IMR-90 (cell line): ENCODE measurements around the gene SDC1. TPM values are rescaled to one million over a fixed set of nuclear protein-coding genes. Genes with fewer than 3 reads are reported as not detected.

ENCODE experiments used
- ATAC-seq: fragments of 200-7000 bp; cut with Tn5 transposase; 2 replicates; pipeline ENCODE4 v1.9.1; 2020; ENCODE audit warnings: low read depth, mild to moderate bottlenecking, moderate library complexity
- BruUV-seq: library from RNA; stranded (reverse); fragments of 400-500 nt; replicated peaks from 2 replicates; lab custom pipeline; 2021; lab: Mats Ljungman, UMichigan
- CTCF ChIA-PET: fragments of 300-600 bp; formaldehyde crosslinking; extraction: SDS; loops from one replicate; lab custom pipeline; 2021; ENCODE audit warnings: antibody characterized with exemption; lab: Yijun Ruan, JAX
- POLR2A ChIA-PET: fragments of 300-600 bp; sonication (Branson Sonifier 250); formaldehyde crosslinking; loops from one replicate; lab custom pipeline; 2022; ENCODE audit warnings: antibody characterized with exemption; ENCODE audit not compliant: unreplicated experiment; lab: Charles Lee
- DNase-seq: peaks from one replicate; pipeline ENCODE4 v3.0.0; 2013
- H2AFZ ChIP-seq: replicated peaks from 2 replicates; pipeline ENCODE3; 2013; ENCODE audit warnings: low read length, mild to moderate bottlenecking; ENCODE audit not compliant: poor library complexity
- H2AK5ac ChIP-seq: 2 replicates; pipeline ENCODE4 v1.6.1; 2013; ENCODE audit warnings: low read depth, low read length, inconsistent platforms
- H2AK9ac ChIP-seq: replicated peaks from 2 replicates; pipeline ENCODE3; 2013; ENCODE audit warnings: mild to moderate bottlenecking, low read depth, low read length, moderate library complexity; ENCODE audit not compliant: poor library complexity
- H2BK120ac ChIP-seq: 2 replicates; pipeline ENCODE4 v1.6.1; 2013; ENCODE audit warnings: low read depth, low read length, inconsistent platforms
- H2BK15ac ChIP-seq: 3 replicates; pipeline ENCODE4 v1.6.1; 2013; ENCODE audit warnings: low read depth, low read length, inconsistent platforms
- H2BK20ac ChIP-seq: 2 replicates; pipeline ENCODE4 v1.6.1; 2013; ENCODE audit warnings: low read depth, mild to moderate bottlenecking, inconsistent platforms, low read length, moderate library complexity
- H2BK5ac ChIP-seq: 2 replicates; pipeline ENCODE4 v1.6.1; 2013; ENCODE audit warnings: mild to moderate bottlenecking, low read depth, low read length, inconsistent platforms; ENCODE audit not compliant: poor library complexity, severe bottlenecking
- H3K14ac ChIP-seq: replicated peaks from 2 replicates; pipeline ENCODE4 v1.6.1; 2013; ENCODE audit warnings: low read depth, low read length, inconsistent platforms
- H3K18ac ChIP-seq: 2 replicates; pipeline ENCODE4 v1.6.1; 2013; ENCODE audit warnings: low read depth, low read length, control low read depth
- H3K23ac ChIP-seq: 2 replicates; pipeline ENCODE4 v1.6.1; 2013; ENCODE audit warnings: low read depth, low read length, inconsistent platforms
- H3K27ac ChIP-seq: 2 replicates; pipeline ENCODE4 v1.5.1; 2013; ENCODE audit warnings: mild to moderate bottlenecking, control low read depth, low read length; ENCODE audit not compliant: insufficient read depth
- H3K27me3 ChIP-seq: 2 replicates; pipeline ENCODE4 v1.6.1; 2013; ENCODE audit warnings: low read length; ENCODE audit not compliant: control insufficient read depth, insufficient read depth
- H3K36me3 ChIP-seq: 2 replicates; pipeline ENCODE4 v1.6.1; 2013; ENCODE audit warnings: low read length, mixed read lengths; ENCODE audit not compliant: control insufficient read depth, insufficient read depth
- H3K4ac ChIP-seq: 2 replicates; pipeline ENCODE4 v1.6.1; 2013; ENCODE audit warnings: low read depth, low read length, inconsistent platforms
- H3K4me1 ChIP-seq: 2 replicates; pipeline ENCODE4 v1.6.1; 2013; ENCODE audit warnings: low read length, mixed read lengths; ENCODE audit not compliant: control insufficient read depth, insufficient read depth
- H3K4me2 ChIP-seq: 2 replicates; pipeline ENCODE4 v1.6.1; 2013; ENCODE audit warnings: low read depth, mild to moderate bottlenecking, control low read depth, low read length, moderate library complexity
- H3K4me3 ChIP-seq: 2 replicates; pipeline ENCODE4 v1.5.1; 2013; ENCODE audit warnings: low read depth, mild to moderate bottlenecking, control low read depth, low read length, moderate library complexity; ENCODE audit not compliant: insufficient read depth
- H3K56ac ChIP-seq: 2 replicates; pipeline ENCODE4 v1.6.1; 2013; ENCODE audit warnings: low read length, inconsistent platforms; ENCODE audit not compliant: insufficient read depth; ENCODE audit errors: extremely low read depth
- H3K79me1 ChIP-seq, 2 experiments: 2 replicates each; pipeline ENCODE4 v1.6.1; 2013; ENCODE audit warnings: low read length in 2 of 2, inconsistent platforms in 1 of 2, low read depth in 1 of 2
- H3K9ac ChIP-seq: 2 replicates; pipeline ENCODE4 v1.6.1; 2013; ENCODE audit warnings: low read depth, low read length, control low read depth
- H3K9me1 ChIP-seq: 2 replicates; pipeline ENCODE4 v1.6.1; 2013; ENCODE audit warnings: low read length, inconsistent platforms; ENCODE audit not compliant: insufficient read depth
- H3K9me3 ChIP-seq: 2 replicates; pipeline ENCODE4 v1.6.1; 2013; ENCODE audit warnings: low read length; ENCODE audit not compliant: control insufficient read depth, insufficient read depth
- H4K20me1 ChIP-seq: 2 replicates; pipeline ENCODE4 v1.6.1; 2013; ENCODE audit warnings: low read length, inconsistent platforms; ENCODE audit not compliant: insufficient read depth
- H4K5ac ChIP-seq: 2 replicates; pipeline ENCODE4 v1.6.1; 2013; ENCODE audit warnings: mild to moderate bottlenecking, low read depth, low read length, control low read depth
- H4K8ac ChIP-seq, 2 experiments: 2 replicates each; pipeline ENCODE4 v1.6.1; 2013; ENCODE audit warnings: low read depth in 2 of 2, low read length in 2 of 2, control low read depth in 1 of 2, inconsistent platforms in 1 of 2
- H4K91ac ChIP-seq: 2 replicates; pipeline ENCODE4 v1.6.1; 2013; ENCODE audit warnings: low read depth, low read length, inconsistent platforms; ENCODE audit not compliant: insufficient read depth
- BHLHE40 ChIP-seq: fragments of 150-350 bp; IDR thresholded peaks from 2 replicates; pipeline ENCODE4 v1.6.1; 2016; ENCODE audit warnings: mild to moderate bottlenecking, low read depth, low read length
- CEBPB ChIP-seq: IDR thresholded peaks from 2 replicates; pipeline ENCODE4 v1.6.1; 2012; ENCODE audit warnings: low read depth, low read length, improper control_type of control experiment
- CHD1 ChIP-seq: IDR thresholded peaks from 2 replicates; pipeline ENCODE4 v1.6.1; 2012; ENCODE audit warnings: low read depth, low read length, improper control_type of control experiment
- CTCF ChIP-seq: conservative IDR thresholded peaks from 2 replicates; pipeline ENCODE4 v1.5.1; 2012; ENCODE audit warnings: mild to moderate bottlenecking, low read depth, low read length, improper control_type of control experiment
- ELK1 ChIP-seq: fragments of 150-350 bp; IDR thresholded peaks from 2 replicates; pipeline ENCODE4 v1.6.1; 2016; ENCODE audit warnings: low read depth, mild to moderate bottlenecking, low read length, moderate library complexity, borderline replicate concordance
- FOS ChIP-seq: fragments of 150-350 bp; IDR thresholded peaks from 2 replicates; pipeline ENCODE4 v1.6.1; 2016; ENCODE audit warnings: low read depth, low read length
- MAFK ChIP-seq: IDR thresholded peaks from 2 replicates; pipeline ENCODE4 v1.6.1; 2012; ENCODE audit warnings: low read depth, low read length, improper control_type of control experiment
- NFE2L2 ChIP-seq: fragments of 150-350 bp; IDR thresholded peaks from 2 replicates; pipeline ENCODE4 v1.6.1; 2016; ENCODE audit warnings: low read depth, mild to moderate bottlenecking, low read length
- POLR2A ChIP-seq: IDR thresholded peaks from 2 replicates; pipeline ENCODE4 v1.6.1; 2012; ENCODE audit warnings: mild to moderate bottlenecking, low read depth, low read length
- RCOR1 ChIP-seq: IDR thresholded peaks from 2 replicates; pipeline ENCODE4 v1.6.1; 2012; ENCODE audit warnings: mild to moderate bottlenecking, low read length, improper control_type of control experiment; ENCODE audit not compliant: insufficient replicate concordance
- RFX5 ChIP-seq: IDR thresholded peaks from 2 replicates; pipeline ENCODE4 v1.8.0; 2012; ENCODE audit warnings: low read depth, mild to moderate bottlenecking, low read length, moderate library complexity
- SMC3 ChIP-seq: fragments of 150-350 bp; IDR thresholded peaks from 2 replicates; pipeline ENCODE4 v1.6.1; 2016; ENCODE audit warnings: low read depth, mild to moderate bottlenecking, antibody characterized with exemption, low read length, moderate library complexity
- WGBS, 2 experiments: methylation state at CpG; one replicate each; pipeline versions ENCODE4 v1.1.5 to v1.1.7; 2013; ENCODE audit warnings: missing lambda C conversion rate in 2 of 2; ENCODE audit not compliant: insufficient read length in 1 of 2; ENCODE audit errors: extremely low coverage in 2 of 2; 5-methylcytosine and 5-hydroxymethylcytosine counted together
- dilution Hi-C: fragments of 300-500 bp; cut with HindIII; formaldehyde crosslinking; loops from one replicate; pipeline ENCODE4 v1.14.3; 2018; ENCODE audit warnings: low sequenced_read_pairs; ENCODE audit not compliant: unreplicated experiment
- in situ Hi-C: fragments of 300-500 bp; cut with MboI; formaldehyde crosslinking; loops from 3 replicates; pipeline ENCODE4 v1.14.3; 2019; ENCODE audit warnings: low sequenced_read_pairs, inconsistent platforms, mixed read lengths
- intact Hi-C: fragments of 100-400 bp; cut with micrococcal nuclease; formaldehyde crosslinking; loops from 2 replicates; pipeline ENCODE4 v1.10.0; 2022
- polyA plus RNA-seq, 3 experiments: library from polyadenylated mRNA; depleted of rRNA; stranded (reverse); fragments of >200 nt; gene quantifications; 2 replicates each; pipeline ENCODE4 v1.2.3, GENCODE V29; 2012; ENCODE audit warnings: low replicate concordance in 1 of 3
- total RNA-seq: library from RNA; depleted of rRNA; stranded (reverse); fragments of >200 nt; gene quantifications from 2 replicates; pipeline ENCODE4 v1.2.3, GENCODE V29; 2012

The SDC1 gene
- total and polyA plus RNA-seq, 2 of the 4 experiments (the other 2 are of a cell fraction): 22.0 to 28.3 TPM

DNA sequence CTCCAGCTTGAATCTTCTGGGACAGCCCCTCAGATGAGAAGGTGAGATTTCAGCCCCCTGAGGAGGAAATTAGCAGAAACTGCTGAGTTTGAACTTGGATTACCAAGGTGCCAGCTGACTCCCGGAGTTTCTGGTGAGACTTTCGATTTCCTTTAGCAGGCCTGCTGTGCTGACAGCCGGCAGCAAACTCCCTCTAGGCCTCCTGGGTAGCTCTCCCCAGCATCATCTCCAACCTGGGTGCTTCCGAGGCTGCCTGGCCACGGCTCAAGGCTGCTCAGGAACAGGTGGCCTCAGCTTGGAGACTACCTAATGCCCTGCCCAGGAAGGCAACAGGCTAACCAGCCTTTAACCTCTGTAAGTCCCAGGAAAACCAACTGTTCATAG is 16.5 kb downstream of the SDC1 start:
- H2BK120ac ChIP-seq: peak overlapping the region; percentile 19; the same call in 1 of the 2 replicates
- H4K91ac ChIP-seq: no peak overlapping the region; the same call in 1 of the 2 replicates
- BruUV-seq: no TSS peak
- H2BK20ac ChIP-seq: no peak overlapping the region
- no peak overlapping the region for H3K56ac ChIP-seq
- H2AK5ac ChIP-seq: no peak overlapping the region
- peak overlapping the region; percentile 68 for H4K5ac ChIP-seq
- CTCF ChIA-PET: no interaction called here
- peak overlapping the region; percentile 57 for H3K4me2 ChIP-seq
- H3K9me1 ChIP-seq: peaks cover 8% of the 10 kb centered on the region; the same call in 1 of the 2 replicates
- ATAC-seq (peak; percentile 52), DNase-seq (no peak)
- dilution Hi-C loops: no loop called here
- no peak overlapping the region for H3K14ac ChIP-seq
- H4K8ac ChIP-seq: peak overlapping the region in 1 of 2 experiments; percentile 24; a peak in 2 of 4 replicates
- H2AFZ ChIP-seq: peak overlapping the region; percentile 28
- peaks cover 16% of the 10 kb centered on the region for H3K4me1 ChIP-seq
- H3K36me3 ChIP-seq: no peaks in the 10 kb centered on the region; the same call in 1 of the 2 replicates
- H2AK9ac ChIP-seq: no peak overlapping the region
- intact Hi-C loops: no loop called here
- in situ Hi-C loops: no loop called here
- no peak overlapping the region for H2BK5ac ChIP-seq
- H4K20me1 ChIP-seq: no peaks in the 10 kb centered on the region
- no peak overlapping the region for H2BK15ac ChIP-seq
- H3K23ac ChIP-seq: no peak overlapping the region
- WGBS, 2 experiments: 20% methylated on average over 1 of the region's 5 CpGs; no CpG with 5 or more reads in 1 of the 2 experiments
- H3K18ac ChIP-seq: peak overlapping the region; percentile 22; the same call in 1 of the 2 replicates
- peak overlapping the region; percentile 57; the same call in 1 of the 2 replicates for H3K9ac ChIP-seq
- no peak overlapping the region for H3K4me3 ChIP-seq
- H3K9me3 ChIP-seq: no peaks in the 10 kb centered on the region
- peaks cover 0 to 6% of the 10 kb centered on the region in 2 experiments; a peak in 1 of 4 replicates for H3K79me1 ChIP-seq
- TF ChIP-seq CEBPB (no peak), SMC3 (no peak), BHLHE40 (no peak), CTCF (no peak), RCOR1 (no peak), ELK1 (no peak), MAFK (no peak), RFX5 (no peak), CHD1 (no peak), NFE2L2 (no peak), FOS (no peak), POLR2A (no peak)
- no peaks in the 10 kb centered on the region for H3K27me3 ChIP-seq
- H3K27ac ChIP-seq: no peak overlapping the region
- POLR2A ChIA-PET: interaction anchor here (0.6 kb wide), 1 partner anchor 12 kb away, joined by 3 read pairs; no protein-coding TSS in a partner anchor
- peak overlapping the region; percentile 4; the same call in 1 of the 2 replicates for H3K4ac ChIP-seq
